K562 (cell line): ENCODE results near the gene DPH1. TPM values are rescaled to one million over a fixed set of nuclear protein-coding genes. Genes with fewer than 3 reads are reported as not detected.

Experiments
- ATAC-seq: fragments of 200-7000 bp; cut with Tn5 transposase; 3 replicates; pipeline ENCODE4 v1.9.1; 2020; ENCODE audit warnings: moderate library complexity
- BruUV-seq: library from RNA; stranded (reverse); fragments of 400-500 nt; replicated peaks from 2 replicates; lab custom pipeline; 2021; lab: Mats Ljungman, UMichigan
- CTCF ChIA-PET: fragments of 300-600 bp; formaldehyde crosslinking; extraction: SDS; loops from one replicate; lab custom pipeline; 2021; ENCODE audit warnings: low intra/inter-chr PET ratio; lab: Yijun Ruan, JAX
- POLR2A ChIA-PET: fragments of 300-600, 350-650 bp; sonication (Branson Sonifier 250); formaldehyde crosslinking; extraction: SDS; loops from one replicate; lab custom pipeline; 2021; ENCODE audit warnings: antibody characterized with exemption, inconsistent platforms; lab: Yijun Ruan, JAX
- DNase-seq, 4 experiments: peaks; one replicate each; pipeline versions ENCODE4 v3.0.0 to v3.0.0-alpha.2; 2011 to 2018; ENCODE audit warnings: low spot score in 3 of 4, mixed read lengths in 3 of 4; ENCODE audit errors: extremely low read depth in 1 of 4
- FAIRE-seq: peaks from 2 replicates; lab custom pipeline; 2011; peaks lifted over from hg19 to GRCh38; lab: Jason Lieb, UNC
- H2AFZ ChIP-seq: 2 replicates; pipeline ENCODE4 v1.6.0; 2011; ENCODE audit warnings: low read depth, low read length, control low read depth, inconsistent platforms
- H3K27ac ChIP-seq: fragments of 200-600 bp; 3 replicates; pipeline ENCODE4 v1.8.0; 2011; ENCODE audit warnings: low read depth, mild to moderate bottlenecking, control low read depth, inconsistent platforms, low read length, moderate library complexity, mixed read lengths; ENCODE audit errors: extremely low read depth
- H3K27me3 ChIP-seq, 2 experiments: fragments of 300-600 bp in 1 of 2; 2 replicates in 1 of 2; 3 replicates in 1 of 2; pipeline versions ENCODE4 v1.6.0 to v1.8.0; 2011; ENCODE audit warnings: inconsistent platforms in 2 of 2, low read length in 2 of 2, mild to moderate bottlenecking in 1 of 2, mixed read lengths in 1 of 2, moderate library complexity in 1 of 2; ENCODE audit not compliant: control insufficient read depth in 2 of 2, insufficient read depth in 2 of 2
- H3K36me3 ChIP-seq: fragments of 300-600 bp; 3 replicates; pipeline ENCODE4 v1.8.0; 2011; ENCODE audit warnings: mild to moderate bottlenecking, low read length, inconsistent platforms; ENCODE audit not compliant: control insufficient read depth, insufficient read depth
- H3K4me1 ChIP-seq, 2 experiments: fragments of 200-600 bp in 1 of 2; replicated peaks in 1 of 2; 2 replicates in 1 of 2; 3 replicates in 1 of 2; pipeline versions ENCODE4 v1.5.1 to v1.8.0; 2011; ENCODE audit warnings: inconsistent platforms in 2 of 2, low read length in 2 of 2, mild to moderate bottlenecking in 1 of 2, mixed read lengths in 1 of 2, moderate library complexity in 1 of 2; ENCODE audit not compliant: control insufficient read depth in 2 of 2, insufficient read depth in 2 of 2
- H3K4me2 ChIP-seq: 2 replicates; pipeline ENCODE4 v1.6.1; 2011; ENCODE audit warnings: low read length, control low read depth, inconsistent platforms, mixed read lengths; ENCODE audit not compliant: insufficient read depth
- H3K4me3 ChIP-seq: fragments of 200-600 bp; sonication (generic), shearing (Covaris generic); 2 replicates; pipeline ENCODE4 v1.5.1; 2016; ENCODE audit warnings: control low read depth, inconsistent platforms
- H3K79me2 ChIP-seq: fragments of 200-600 bp; 3 replicates; pipeline ENCODE4 v1.8.0; 2011; ENCODE audit warnings: low read length, inconsistent platforms; ENCODE audit not compliant: control insufficient read depth, insufficient read depth
- H3K9ac ChIP-seq, 2 experiments: 2 replicates each; pipeline versions ENCODE4 v1.6.0 to v1.6.1; 2011; ENCODE audit warnings: low read depth in 2 of 2, low read length in 2 of 2, control low read depth in 1 of 2, inconsistent platforms in 1 of 2, mild to moderate bottlenecking in 1 of 2, mixed read lengths in 1 of 2; ENCODE audit not compliant: insufficient read depth in 1 of 2
- H3K9me1 ChIP-seq: one replicate; pipeline ENCODE4 v1.6.0; 2011; ENCODE audit warnings: inconsistent platforms, mild to moderate bottlenecking, low read length, moderate library complexity; ENCODE audit not compliant: control insufficient read depth, insufficient read depth
- H3K9me3 ChIP-seq: replicated peaks from 2 replicates; pipeline ENCODE4 v1.5.1; 2011; ENCODE audit warnings: low read depth, low read length, inconsistent platforms; ENCODE audit not compliant: control insufficient read depth, insufficient read depth
- H4K20me1 ChIP-seq: replicated peaks from 2 replicates; pipeline ENCODE4 v1.6.1; 2011; ENCODE audit warnings: low read length, inconsistent platforms, mixed read lengths; ENCODE audit not compliant: control insufficient read depth, insufficient read depth
- CHAMP1 ChIP-seq: fragments of 450-650 bp; IDR thresholded peaks from 2 replicates; pipeline ENCODE4 v1.6.1; 2016; ENCODE audit warnings: mild to moderate bottlenecking
- NCOA2 ChIP-seq, 2 experiments: fragments of 450-650 bp; IDR thresholded peaks; 2 replicates each; pipeline ENCODE4 v1.6.1; 2018; ENCODE audit warnings: mild to moderate bottlenecking in 2 of 2, moderate library complexity in 1 of 2; ENCODE audit not compliant: partially characterized antibody in 2 of 2
- NR2F6 ChIP-seq: fragments of 450-650 bp; formaldehyde crosslinking; IDR thresholded peaks from 2 replicates; pipeline ENCODE4 v1.4.0; 2020; ENCODE audit warnings: mild to moderate bottlenecking
- RHOXF2B ChIP-seq: fragments of 250-450 bp; sonication (Bioruptor Pico); conservative IDR thresholded peaks from 2 replicates; pipeline ENCODE4 v1.5.1; 2021
- ZFP91 ChIP-seq: sonication (generic); formaldehyde crosslinking; IDR thresholded peaks from 2 replicates; pipeline ENCODE4 v1.8.0; 2022; ENCODE audit warnings: mild to moderate bottlenecking, missing genetic modification reagents
- ZHX1 ChIP-seq: fragments of 150-350 bp; conservative IDR thresholded peaks from 2 replicates; pipeline ENCODE4 v1.6.1; 2014; ENCODE audit warnings: low read length
- ZNF197 ChIP-seq: fragments of 200-800 bp; sonication (Bioruptor generic); IDR thresholded peaks from 2 replicates; pipeline ENCODE4 v1.6.1; 2016; ENCODE audit warnings: low read depth, missing genetic modification characterization, missing compliant biosample characterization
- ZZZ3 ChIP-seq: fragments of 450-650 bp; IDR thresholded peaks from 2 replicates; pipeline ENCODE4 v1.6.1; 2016; ENCODE audit warnings: antibody characterized with exemption, mild to moderate bottlenecking, moderate library complexity
- WGBS: fragments of 100-300 bp; shearing (Covaris generic); methylation state at CpG from one replicate; pipeline ENCODE4 v1.1.6; 2016; ENCODE audit warnings: low coverage, mixed read lengths; ENCODE audit not compliant: insufficient coverage; ENCODE audit errors: missing lambda C conversion rate; 5-methylcytosine and 5-hydroxymethylcytosine counted together
- in situ Hi-C: fragments of 300-500 bp; cut with MboI; formaldehyde crosslinking; loops from 4 replicates; pipeline ENCODE4 v1.15.0; 2018; ENCODE audit warnings: inconsistent platforms, mixed read lengths
- intact Hi-C: fragments of 100-400 bp; cut with micrococcal nuclease; formaldehyde crosslinking; loops from 2 replicates; pipeline ENCODE4 v1.14.2; 2022
- polyA plus RNA-seq, 8 experiments: library from polyadenylated mRNA; depleted of rRNA in 4 of 8; stranded (reverse) in 5 of 8; unstranded in 3 of 8; fragments of >200 nt; fragmentation: Nextera tagmentation in 2 of 8; fragmentation: Illumina TruSeq in 1 of 8; extraction: Ambion mirVana in 2 of 8; extraction: Trizol in 1 of 8; gene quantifications; 2 replicates each; pipeline versions ENCODE4 v1.2.1 to v1.2.3, GENCODE V29; 2011 to 2014; ENCODE audit warnings: inconsistent platforms in 1 of 8, missing spikeins in 1 of 8
- total RNA-seq, 7 experiments: library from RNA; depleted of rRNA in 6 of 7; stranded (reverse); fragments of >200 nt in 6 of 7; fragmentation: Illumina TruSeq in 2 of 7; extraction: Trizol in 2 of 7; gene quantifications; 2 replicates each; pipeline versions ENCODE4 v1.2.1 to v1.2.3, GENCODE V29; 2011 to 2021; ENCODE audit warnings: low replicate concordance in 1 of 7

Gene DPH1
- total and polyA plus RNA-seq, 9 of the 15 experiments (the other 6 are each of a cell fraction or from before 2014, with no cell fraction given), result 0.42 to 40.6 (median 20.2) TPM

DNA sequence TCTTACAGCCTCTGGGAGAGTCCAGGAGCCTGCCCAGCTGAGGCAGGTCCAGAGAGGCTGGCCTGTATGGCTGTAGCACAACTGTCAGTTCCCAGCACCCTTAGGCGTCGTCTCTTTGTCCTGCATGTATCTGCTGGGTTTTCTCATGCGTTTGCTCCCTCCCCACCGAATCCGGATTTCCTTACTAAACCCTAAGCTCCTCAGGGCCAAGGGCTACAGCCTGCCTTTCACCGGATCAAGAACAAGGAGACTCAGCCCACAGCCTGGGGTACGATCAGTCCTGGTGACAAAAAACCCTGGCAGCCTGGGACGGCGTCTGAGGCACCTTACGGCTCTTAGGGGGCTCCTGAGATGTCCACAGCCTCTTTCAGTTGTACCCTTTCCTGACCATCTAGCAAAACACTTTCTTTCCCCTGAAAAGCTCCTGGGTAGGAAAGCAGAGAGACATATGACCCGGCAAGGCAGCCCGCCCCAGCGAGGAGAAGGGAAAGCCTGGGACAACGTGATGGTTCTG lies 37.2 kb downstream of the DPH1 start:
- intact Hi-C loops (no loop called here), in situ Hi-C loops (loop anchor here (10.0 kb wide), 1 partner anchor 178 kb away; no protein-coding TSS in a partner anchor)
- POLR2A ChIA-PET, result no interaction called here
- Histone ChIP-seq H3K79me2 (no peaks in the 10 kb centered on the region), H2AFZ (no peak overlapping the region), H3K27me3 (no peaks in the 10 kb centered on the region), H4K20me1 (no peaks in the 10 kb centered on the region), H3K9me3 (no peaks in the 10 kb centered on the region), H3K9me1 (no peaks in the 10 kb centered on the region), H3K27ac (no peak overlapping the region), H3K9ac (no peak overlapping the region), H3K36me3 (peaks cover 21% of the 10 kb centered on the region; the same call in 2 of the 3 replicates), H3K4me2 (no peak overlapping the region), H3K4me3 (no peak overlapping the region), H3K4me1 (peaks cover 0 to 12% of the 10 kb centered on the region in 2 experiments; a peak in 2 of 5 replicates)
- 77% methylated on average over 9 of the region's 14 CpGs for WGBS
- FAIRE-seq (no peak), ATAC-seq (no peak), DNase-seq (no peak)
- CTCF ChIA-PET, result no interaction called here
- no peak for TF ChIP-seq ZZZ3
- TF ChIP-seq NR2F6 (CRISPR knock-in tag), result no peak
- no peak for TF ChIP-seq RHOXF2B (CRISPR knock-in tag)
- no peak for TF ChIP-seq ZNF197 (CRISPR knock-in tag)
- no peak for TF ChIP-seq ZHX1
- TF ChIP-seq CHAMP1, result no peak
- no peak for TF ChIP-seq ZFP91
- no peak for TF ChIP-seq NCOA2 (IDR thresholded peaks at IDR 0.05; ENCODE audit: partially characterized antibody in 2 of 2)
- no TSS peak for BruUV-seq
